Endothelial cell (in vitro differentiated cells): ENCODE measurements around the gene C16orf89. TPM values are rescaled to one million over a fixed set of nuclear protein-coding genes. Genes with fewer than 3 reads are reported as not detected.
"Not testable (repeated sequence)": the region's sequence is repeated elsewhere in the genome, so short reads cannot be mapped to it uniquely, and the experiment has no call there.

ENCODE experiments used
- DNase-seq: peaks from one replicate; pipeline ENCODE4 v3.0.0; 2021; ENCODE audit warnings: low spot score
- H3K27ac Mint-ChIP-seq: one replicate; pipeline ENCODE4 v1.8.0; 2021; ENCODE audit warnings: mixed read lengths, inconsistent platforms; ENCODE audit not compliant: unreplicated experiment
- H3K27me3 Mint-ChIP-seq: one replicate; pipeline ENCODE4 v1.8.0; 2021; ENCODE audit warnings: mild to moderate bottlenecking, moderate library complexity, mixed read lengths, inconsistent platforms; ENCODE audit not compliant: unreplicated experiment
- H3K36me3 Mint-ChIP-seq: one replicate; pipeline ENCODE4 v1.8.0; 2021; ENCODE audit warnings: mild to moderate bottlenecking, low read depth, mixed read lengths, inconsistent platforms; ENCODE audit not compliant: unreplicated experiment
- H3K4me1 Mint-ChIP-seq: one replicate; pipeline ENCODE4 v1.8.0; 2021; ENCODE audit warnings: mild to moderate bottlenecking, mixed read lengths, inconsistent platforms; ENCODE audit not compliant: unreplicated experiment
- H3K4me3 Mint-ChIP-seq: one replicate; pipeline ENCODE4 v1.8.0; 2021; ENCODE audit warnings: mild to moderate bottlenecking, mixed read lengths, inconsistent platforms; ENCODE audit not compliant: unreplicated experiment
- H3K9me3 Mint-ChIP-seq: one replicate; pipeline ENCODE4 v1.8.0; 2021; ENCODE audit warnings: mixed read lengths, inconsistent platforms; ENCODE audit not compliant: unreplicated experiment
- CTCF ChIP-seq: fragments of 200-600 bp; sonication (generic); IDR thresholded peaks from one replicate; pipeline ENCODE4 v1.5.0; 2021; ENCODE audit warnings: antibody characterized with exemption; ENCODE audit not compliant: unreplicated experiment
- long read RNA-seq: library from polyadenylated mRNA; unstranded; transcript quantifications from one replicate; pipeline ENCODE4 v2.0.0, GENCODE V29; 2020; ENCODE audit not compliant: unreplicated experiment
- total RNA-seq: library from RNA; stranded (reverse); fragmentation: NEBNext Ultra II Directional; extraction: Animal tissue kit (Norgen Biotek cat#: 25700); gene quantifications from one replicate; pipeline ENCODE4 v1.2.1, GENCODE V29; 2021; ENCODE audit not compliant: unreplicated experiment

C16orf89 gene
- total RNA-seq = not detected
- long read RNA-seq = 0 reads

GRCh38 chr16:5065813-5066212, at the start of gene C16orf89:
Gene C16orf89 (minus strand): TSS chr16:5065956. CDS start chr16:5065908, 48 bp downstream.
- TF ChIP-seq CTCF = no peak
- H3K9me3 Mint-ChIP-seq = no peaks in the 10 kb centered on the region
- no peak within 1 kb of the TSS for H3K4me3 Mint-ChIP-seq
- no peak within 1 kb of the TSS for H3K27ac Mint-ChIP-seq
- H3K4me1 Mint-ChIP-seq = no peaks in the 10 kb centered on the region
- no peaks in the 10 kb centered on the region for H3K36me3 Mint-ChIP-seq
- H3K27me3 Mint-ChIP-seq = peaks cover 5% of the 10 kb centered on the region
- DNase-seq = no peak

GRCh38 chr16:5110933-5111332, 45.2 kb upstream of the C16orf89 start:
- H3K36me3 Mint-ChIP-seq, H3K4me1 Mint-ChIP-seq, H3K4me3 Mint-ChIP-seq, H3K27ac Mint-ChIP-seq, H3K9me3 Mint-ChIP-seq, DNase-seq, H3K27me3 Mint-ChIP-seq: not testable (repeated sequence)

GRCh38 chr16:5108505-5109158, 42.9 kb upstream of the C16orf89 start:
- Mint-ChIP-seq H3K27ac (no peak overlapping the region), H3K27me3 (no peaks in the 10 kb centered on the region), H3K4me1 (no peaks in the 10 kb centered on the region), H3K9me3 (no peaks in the 10 kb centered on the region), H3K36me3 (no peaks in the 10 kb centered on the region), H3K4me3 (no peak overlapping the region)
- no peak for TF ChIP-seq CTCF
- no peak for DNase-seq

GRCh38 chr16:5105039-5105438, 39.3 kb upstream of the C16orf89 start:
- not testable (repeated sequence) for H3K27ac Mint-ChIP-seq, H3K4me3 Mint-ChIP-seq, DNase-seq, H3K36me3 Mint-ChIP-seq, H3K9me3 Mint-ChIP-seq, H3K4me1 Mint-ChIP-seq, H3K27me3 Mint-ChIP-seq

- not testable (repeated sequence) for H3K4me1 Mint-ChIP-seq, H3K4me3 Mint-ChIP-seq, DNase-seq, H3K27me3 Mint-ChIP-seq, H3K9me3 Mint-ChIP-seq, H3K36me3 Mint-ChIP-seq, H3K27ac Mint-ChIP-seq
These were observed 37.7 kb upstream of the C16orf89 start for GRCh38 chr16:5103296-5104032.

GRCh38 chr16:5099174-5099573, 33.4 kb upstream of the C16orf89 start:
- not testable (repeated sequence) for H3K9me3 Mint-ChIP-seq, DNase-seq, H3K27ac Mint-ChIP-seq, H3K27me3 Mint-ChIP-seq, H3K36me3 Mint-ChIP-seq, H3K4me1 Mint-ChIP-seq
- H3K4me3 Mint-ChIP-seq = peak overlapping the region; percentile 81

GRCh38 chr16:5098221-5099159, 32.7 kb upstream of the C16orf89 start:
- H3K4me3 Mint-ChIP-seq = peak overlapping the region; percentile 89
- not testable (repeated sequence) for H3K36me3 Mint-ChIP-seq, H3K9me3 Mint-ChIP-seq, H3K4me1 Mint-ChIP-seq, H3K27me3 Mint-ChIP-seq, H3K27ac Mint-ChIP-seq
- peak; percentile 93 for DNase-seq

- H3K36me3 Mint-ChIP-seq, H3K4me1 Mint-ChIP-seq, H3K27me3 Mint-ChIP-seq, H3K9me3 Mint-ChIP-seq: not testable (repeated sequence)
- DNase-seq = peak; percentile 93
- H3K27ac Mint-ChIP-seq = peak within 1 kb of the TSS; percentile 59
- H3K4me3 Mint-ChIP-seq = peak within 1 kb of the TSS; percentile 90
These were observed 31.9 kb upstream of the C16orf89 start, which contains the start of gene EEF2KMT for GRCh38 chr16:5097470-5098220. Gene EEF2KMT (minus strand): TSS chr16:5097795. CDS start chr16:5097739, 56 bp downstream.

- H3K9me3 Mint-ChIP-seq, H3K27ac Mint-ChIP-seq, H3K36me3 Mint-ChIP-seq: not testable (repeated sequence)
These were observed 31.3 kb upstream of the C16orf89 start for GRCh38 chr16:5097061-5097469.

More at GRCh38 chr16:5097061-5097469, 31.3 kb upstream of the C16orf89 start:
- peak; percentile 15 for DNase-seq
- H3K27me3 Mint-ChIP-seq, H3K4me1 Mint-ChIP-seq: not testable (repeated sequence)
- H3K4me3 Mint-ChIP-seq = peak overlapping the region; percentile 90
